ENCODE data around the gene MACC1.

Gene MACC1

GRCh38 chr7:20197125-20197748, 19.9 kb downstream of the MACC1 start:
- intact Hi-C loops (cut with DNase I; ENCODE audit: low total_unique reads) = no loop called here
- Histone ChIP-seq H3K4me1 (no peaks in the 10 kb centered on the region), H3K9me3 (no peaks in the 10 kb centered on the region), H3K36me3 (no peaks in the 10 kb centered on the region), H3K4me3 (no peak overlapping the region), H3K27ac (no peak overlapping the region), H3K27me3 (no peaks in the 10 kb centered on the region)
- no peak for TF ChIP-seq CTCF (IDR thresholded peaks at IDR 0.05)
- DNase-seq = no peak

GRCh38 chr7:20194343-20194995, 22.7 kb downstream of the MACC1 start:
- no peak for DNase-seq
- Histone ChIP-seq H3K9me3 (peaks cover 0 to 4% (median 0%) of the 10 kb centered on the region in 3 donors), H3K4me3 (no peak overlapping the region), H3K36me3 (no peaks in the 10 kb centered on the region), H3K27me3 (no peaks in the 10 kb centered on the region), H3K27ac (no peak overlapping the region), H3K4me1 (no peaks in the 10 kb centered on the region)
- no peak for TF ChIP-seq CTCF (IDR thresholded peaks at IDR 0.05)
- intact Hi-C loops (cut with DNase I; ENCODE audit: low total_unique reads) = no loop called here

- no peak for TF ChIP-seq CTCF (IDR thresholded peaks at IDR 0.05)
- Histone ChIP-seq H3K27me3 (no peaks in the 10 kb centered on the region), H3K27ac (no peak overlapping the region), H3K36me3 (no peaks in the 10 kb centered on the region), H3K4me3 (no peak overlapping the region), H3K9me3 (peaks cover 0 to 7% (median 0%) of the 10 kb centered on the region in 3 donors), H3K4me1 (no peaks in the 10 kb centered on the region)
- no peak for DNase-seq
- intact Hi-C loops (cut with DNase I; ENCODE audit: low total_unique reads) = no loop called here
Measured at GRCh38 chr7:20193873-20194272, 23.3 kb downstream of the MACC1 start.

GRCh38 chr7:20193242-20193777, 23.9 kb downstream of the MACC1 start:
- H3K27ac ChIP-seq = no peak overlapping the region
- no peaks in the 10 kb centered on the region for H3K27me3 ChIP-seq
- intact Hi-C loops (cut with DNase I; ENCODE audit: low total_unique reads) = no loop called here
- TF ChIP-seq CTCF (IDR thresholded peaks at IDR 0.05) = no peak
- no peaks in the 10 kb centered on the region for H3K36me3 ChIP-seq
- no peak for DNase-seq
- no peak overlapping the region for H3K4me3 ChIP-seq
- H3K9me3 ChIP-seq = peaks cover 0 to 7% (median 0%) of the 10 kb centered on the region in 3 donors
- no peaks in the 10 kb centered on the region for H3K4me1 ChIP-seq

GRCh38 chr7:20191391-20191869, 25.8 kb downstream of the MACC1 start:
- intact Hi-C loops (cut with DNase I; ENCODE audit: low total_unique reads) = no loop called here
- Histone ChIP-seq H3K27ac (no peak overlapping the region), H3K4me1 (no peaks in the 10 kb centered on the region), H3K9me3 (peaks cover 0 to 7% (median 0%) of the 10 kb centered on the region in 3 donors), H3K36me3 (no peaks in the 10 kb centered on the region), H3K4me3 (no peak overlapping the region), H3K27me3 (no peaks in the 10 kb centered on the region)
- TF ChIP-seq CTCF (IDR thresholded peaks at IDR 0.05) = no peak
- no peak for DNase-seq
